ENCODE results near the gene NPIPA7. TPM values are rescaled to one million over a fixed set of nuclear protein-coding genes. Genes with fewer than 3 reads are reported as not detected.
A peak's percentile ranks its signal among the peaks of the same experiment; 100 is the strongest.
"Not testable (repeated sequence)": the region's sequence is repeated elsewhere in the genome, so short reads cannot be mapped to it uniquely, and the experiment has no call there.

The NPIPA7 gene
- total RNA-seq, 1 experiment from 2014 or later: 5.7 TPM

DNA sequence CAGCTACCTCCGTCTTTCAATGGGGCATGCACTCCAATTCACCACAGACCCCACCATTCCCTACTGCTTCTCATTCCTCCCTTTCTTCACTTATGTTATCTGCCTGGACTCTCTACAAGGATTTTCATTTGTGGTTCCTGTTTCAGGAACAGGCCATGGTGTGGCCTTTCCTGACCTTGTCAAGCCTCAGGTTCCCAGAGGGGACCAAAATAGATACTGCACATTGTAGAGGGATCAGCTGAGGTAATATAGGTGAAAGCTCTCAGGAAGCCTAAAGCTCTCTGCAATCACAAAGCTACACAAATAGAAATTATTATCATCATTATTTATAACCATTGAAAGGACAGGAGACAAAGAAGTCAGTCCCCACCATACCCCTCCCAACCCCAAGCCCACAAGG is 41.6 kb downstream of the NPIPA7 start:
- H3K27me3 ChIP-seq (ENCODE audit: insufficient read depth, low read depth); H3K9me3 ChIP-seq (ENCODE audit: insufficient read depth, low read depth); intact Hi-C loops (cut with micrococcal nuclease; ENCODE audit: unreplicated experiment); H3K4me3 ChIP-seq; CTCF ChIA-PET; H3K4me2 ChIP-seq; H2AFZ ChIP-seq; H3K79me2 ChIP-seq (ENCODE audit: low read depth); H3K4me1 ChIP-seq (replicated peaks; ENCODE audit: insufficient read depth); H3K9me2 ChIP-seq (ENCODE audit: insufficient read depth); H4K20me1 ChIP-seq (ENCODE audit: insufficient read depth); POLR2A ChIA-PET (ENCODE audit: unreplicated experiment); BruUV-seq (replicated peaks); H3F3A ChIP-seq (ENCODE audit: insufficient read depth, low read depth); H3K36me3 ChIP-seq (ENCODE audit: low read depth); H3K27ac ChIP-seq: not testable (repeated sequence)
- DNase-seq: peak in 1 of 2 experiments; percentile 18

- H2AFZ ChIP-seq; H3K9me3 ChIP-seq (ENCODE audit: insufficient read depth, low read depth); BruUV-seq (replicated peaks); H3K27ac ChIP-seq; H3K4me2 ChIP-seq; H3K79me2 ChIP-seq (ENCODE audit: low read depth); intact Hi-C loops (cut with micrococcal nuclease; ENCODE audit: unreplicated experiment); DNase-seq; H4K20me1 ChIP-seq (ENCODE audit: insufficient read depth); H3F3A ChIP-seq (ENCODE audit: insufficient read depth, low read depth); H3K27me3 ChIP-seq (ENCODE audit: insufficient read depth, low read depth); H3K4me3 ChIP-seq; H3K9me2 ChIP-seq (ENCODE audit: insufficient read depth); H3K36me3 ChIP-seq (ENCODE audit: low read depth); CTCF ChIA-PET; H3K4me1 ChIP-seq (replicated peaks; ENCODE audit: insufficient read depth); POLR2A ChIA-PET (ENCODE audit: unreplicated experiment): not testable (repeated sequence)
These were observed 46.2 kb downstream of the NPIPA7 start for GRCh38 chr16:16425146-16425545.

- H3K9me2 ChIP-seq (ENCODE audit: insufficient read depth); intact Hi-C loops (cut with micrococcal nuclease; ENCODE audit: unreplicated experiment); H3K79me2 ChIP-seq (ENCODE audit: low read depth); H4K20me1 ChIP-seq (ENCODE audit: insufficient read depth); DNase-seq; H3K36me3 ChIP-seq (ENCODE audit: low read depth); H3F3A ChIP-seq (ENCODE audit: insufficient read depth, low read depth); H3K4me2 ChIP-seq; CTCF ChIA-PET; H2AFZ ChIP-seq; H3K4me3 ChIP-seq; POLR2A ChIA-PET (ENCODE audit: unreplicated experiment); H3K4me1 ChIP-seq (replicated peaks; ENCODE audit: insufficient read depth); BruUV-seq (replicated peaks); H3K9me3 ChIP-seq (ENCODE audit: insufficient read depth, low read depth); H3K27me3 ChIP-seq (ENCODE audit: insufficient read depth, low read depth); H3K27ac ChIP-seq: not testable (repeated sequence)
These were observed 52.2 kb downstream of the NPIPA7 start for GRCh38 chr16:16431135-16431534.

- H3K79me2 ChIP-seq (ENCODE audit: low read depth); BruUV-seq (replicated peaks); H3K9me2 ChIP-seq (ENCODE audit: insufficient read depth); POLR2A ChIA-PET (ENCODE audit: unreplicated experiment); H3K27ac ChIP-seq; H3K36me3 ChIP-seq (ENCODE audit: low read depth); H4K20me1 ChIP-seq (ENCODE audit: insufficient read depth); H3K27me3 ChIP-seq (ENCODE audit: insufficient read depth, low read depth); H3K9me3 ChIP-seq (ENCODE audit: insufficient read depth, low read depth); H3K4me3 ChIP-seq; intact Hi-C loops (cut with micrococcal nuclease; ENCODE audit: unreplicated experiment); H2AFZ ChIP-seq; H3K4me2 ChIP-seq; CTCF ChIA-PET; H3F3A ChIP-seq (ENCODE audit: insufficient read depth, low read depth); DNase-seq; H3K4me1 ChIP-seq (replicated peaks; ENCODE audit: insufficient read depth): not testable (repeated sequence)
These were observed 55.8 kb downstream of the NPIPA7 start for GRCh38 chr16:16434711-16435110.

DNA sequence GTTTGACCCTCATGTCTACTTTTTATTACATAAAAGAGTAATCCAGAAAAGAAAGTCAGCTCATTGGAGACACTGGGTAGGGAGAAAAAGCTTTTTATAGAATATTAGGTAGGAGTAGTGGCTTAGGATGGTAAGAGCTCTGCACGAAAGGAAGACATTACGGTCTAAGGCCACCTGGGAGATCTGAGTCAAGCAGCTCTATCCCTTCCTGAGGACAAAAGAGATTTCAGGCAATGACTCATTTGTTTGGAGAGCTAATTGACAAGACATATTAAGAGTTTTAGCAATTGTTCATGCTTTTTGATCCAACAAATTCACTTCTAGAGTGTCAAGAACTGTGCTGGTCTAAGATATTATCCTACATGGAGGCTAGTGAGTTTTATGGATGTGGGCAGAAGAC is 62.5 kb downstream of the NPIPA7 start:
- H3K9me2 ChIP-seq (ENCODE audit: insufficient read depth); H3K36me3 ChIP-seq (ENCODE audit: low read depth); POLR2A ChIA-PET (ENCODE audit: unreplicated experiment); H3K4me1 ChIP-seq (replicated peaks; ENCODE audit: insufficient read depth); H3K79me2 ChIP-seq (ENCODE audit: low read depth); H3F3A ChIP-seq (ENCODE audit: insufficient read depth, low read depth); H3K27ac ChIP-seq; CTCF ChIA-PET; DNase-seq; H3K9me3 ChIP-seq (ENCODE audit: insufficient read depth, low read depth); H2AFZ ChIP-seq; H3K4me2 ChIP-seq; BruUV-seq (replicated peaks); H3K27me3 ChIP-seq (ENCODE audit: insufficient read depth, low read depth); intact Hi-C loops (cut with micrococcal nuclease; ENCODE audit: unreplicated experiment); H3K4me3 ChIP-seq; H4K20me1 ChIP-seq (ENCODE audit: insufficient read depth): not testable (repeated sequence)

Small RNAs within 50 kb of the gene (microRNA-seq; reads per million reads assigned to microRNA genes)
- gene MIR6511A3 (ENCODE audit: borderline number of aligned reads, borderline replicate concordance) (not detected), gene MIR6770-2 (ENCODE audit: borderline number of aligned reads, borderline replicate concordance) (not detected)

Other genes starting within 250 kb of the NPIPA7 start
- 1.7 and 2.8 TPM in 2 replicates for gene ABCC6, start 155.6 kb upstream of the NPIPA7 start, total RNA-seq (2021)
- 26.8 and 30.6 TPM in 2 replicates for gene NOMO3, start 146.6 kb upstream of the NPIPA7 start, total RNA-seq (2021)

Data from PC-9 (cell line).